A549 treated with AZD2906 at 1 μM for 4 hours (cell line): ENCODE data around the gene ADH1C. TPM values are rescaled to one million over a fixed set of nuclear protein-coding genes. Genes with fewer than 3 reads are reported as not detected.

Source experiments
- total RNA-seq: library from RNA; stranded (reverse); fragments of 200-300 nt; extraction: Qiagen RNA extraction; gene quantifications from 5 replicates; pipeline ENCODE4 v1.2.3, GENCODE V29; 2022

ADH1C gene
- not detected in 5 replicates for total RNA-seq

GRCh38 chr4:99352602-99353537 is at the start of gene ADH1C:
Gene ADH1C, minus strand, starts transcription at chr4:99352746. Its CDS starts 71 bp downstream, at chr4:99352675.

GRCh38 chr4:99321241-99322191 is 31.0 kb downstream of the ADH1C start, which contains the start of gene ADH1B:
Gene ADH1B, minus strand, starts transcription at chr4:99321401. Its CDS starts 70 bp downstream, at chr4:99321331.

DNA sequence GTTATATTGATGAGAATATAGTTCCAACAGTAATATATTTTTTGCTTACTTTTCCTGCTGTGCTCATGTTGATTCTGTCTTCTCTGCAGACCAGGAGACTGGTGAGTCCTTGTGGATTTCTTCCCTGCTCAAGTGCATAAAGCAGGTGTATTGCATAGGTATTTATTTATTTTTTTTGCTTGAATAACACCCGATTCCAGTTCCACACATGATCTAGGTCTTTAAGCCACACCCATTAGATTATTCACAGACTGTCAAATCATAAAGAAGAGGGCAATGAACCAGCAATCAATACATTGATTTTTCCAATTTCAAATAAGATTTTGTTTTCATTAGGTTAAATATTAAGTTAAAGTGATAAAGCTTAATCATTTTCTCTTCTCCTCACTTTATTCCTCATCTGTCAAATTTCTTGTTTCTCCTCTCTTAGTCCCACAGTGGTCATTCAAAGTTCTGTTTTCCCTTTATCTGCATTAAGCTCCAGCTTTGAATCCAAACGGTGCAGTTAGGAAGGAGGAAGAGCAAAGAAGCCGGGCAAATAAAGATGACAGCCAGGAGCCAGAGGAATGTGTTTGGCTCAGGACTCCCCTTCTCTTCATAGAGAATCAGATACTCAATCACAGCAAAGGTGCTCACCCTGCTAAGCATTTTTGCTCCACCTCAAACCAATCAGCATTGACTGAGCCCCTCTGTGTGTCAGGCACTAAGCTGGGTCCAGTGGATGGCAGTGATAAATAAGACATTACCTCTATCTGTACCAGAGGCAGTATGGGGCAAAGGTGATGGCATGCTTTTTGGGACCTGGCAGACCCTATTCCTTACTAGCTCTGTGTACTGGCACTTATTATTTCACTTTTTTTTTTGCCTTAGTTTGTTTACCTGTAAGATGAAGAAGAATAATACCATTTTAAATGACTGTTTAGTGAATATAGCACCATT is 61.4 kb downstream of the ADH1C start, which contains the start of gene ADH1A:
Gene ADH1A (minus strand): TSS at position 138 of the 939 bp plus-strand sequence. CDS start 71 bp downstream, at position 67.

Other genes with a start within 250 kb of the ADH1C start
- gene ADH4, start 208.4 kb downstream of the ADH1C start, total RNA-seq, result not detected in 5 replicates
- 0.05 to 0.13 TPM in 2 of 5 replicates, not detected in the others for gene ADH6, start 133.5 kb downstream of the ADH1C start, total RNA-seq
- gene ADH1A, start 61.8 kb downstream of the ADH1C start, total RNA-seq, result not detected in 5 replicates
- not detected in 5 replicates for gene ADH1B, start 31.3 kb downstream of the ADH1C start, total RNA-seq
- not detected in 5 replicates for gene ADH7, start 82.6 kb upstream of the ADH1C start, total RNA-seq
- not detected in 5 replicates for gene C4orf17, start 158.3 kb upstream of the ADH1C start, total RNA-seq
- gene TRMT10A, start 211.3 kb upstream of the ADH1C start, total RNA-seq, result 3.4 to 4.9 TPM (median 3.5 TPM) in 5 replicates
- gene MTTP, start 222.1 kb upstream of the ADH1C start, total RNA-seq, result 0.06 TPM in 1 of 5 replicates, not detected in the others